ENCODE results near the gene CACNA2D3. TPM values are rescaled to one million over a fixed set of nuclear protein-coding genes. Genes with fewer than 3 reads are reported as not detected.

CACNA2D3 gene
- polyA plus RNA-seq, 1 donor from 2014 or later = 26.2 TPM

- Histone ChIP-seq H3K27me3 (ENCODE audit: insufficient read depth, low read depth, low read length) (no peaks in the 10 kb centered on the region), H3K79me2 (replicated peaks; ENCODE audit: insufficient read depth, low read length) (no peaks in the 10 kb centered on the region), H3K27ac (ENCODE audit: low read length) (no peak overlapping the region), H4K20me1 (ENCODE audit: insufficient read depth) (no peaks in the 10 kb centered on the region), H3K36me3 (ENCODE audit: insufficient read depth, low read length) (no peaks in the 10 kb centered on the region), H3F3A (ENCODE audit: insufficient read depth, low read length, poor library complexity, severe bottlenecking) (no peaks in the 10 kb centered on the region), H2AFZ (ENCODE audit: low read depth, low read length) (no peak overlapping the region), H3K9ac (ENCODE audit: low read length) (no peak overlapping the region), H3K9me2 (ENCODE audit: insufficient read depth, low read length) (no peaks in the 10 kb centered on the region), H3K4me3 (ENCODE audit: low read length) (no peak overlapping the region), H3K4me2 (ENCODE audit: low read length) (no peak overlapping the region), H3K9me3 (ENCODE audit: low read length) (no peaks in the 10 kb centered on the region)
- TF ChIP-seq CTCF (IDR thresholded peaks at IDR 0.05; ENCODE audit: poor library complexity, severe bottlenecking) (no peak), EZH2 (IDR thresholded peaks at IDR 0.05; ENCODE audit: borderline replicate concordance, insufficient read depth, low read length, poor library complexity, severe bottlenecking) (no peak), RAD21 (conservative IDR thresholded peaks at IDR 0.05) (no peak), TAF1 (IDR thresholded peaks at IDR 0.05; ENCODE audit: low read depth) (no peak), MXI1 (conservative IDR thresholded peaks at IDR 0.05; ENCODE audit: poor library complexity, severe bottlenecking) (no peak), SMC3 (conservative IDR thresholded peaks at IDR 0.05; ENCODE audit: poor library complexity) (no peak), POLR2AphosphoS5 (IDR thresholded peaks at IDR 0.05) (no peak)
Observed at GRCh38 chr3:54780336-54780735, 658.0 kb downstream of the CACNA2D3 start.

DNA sequence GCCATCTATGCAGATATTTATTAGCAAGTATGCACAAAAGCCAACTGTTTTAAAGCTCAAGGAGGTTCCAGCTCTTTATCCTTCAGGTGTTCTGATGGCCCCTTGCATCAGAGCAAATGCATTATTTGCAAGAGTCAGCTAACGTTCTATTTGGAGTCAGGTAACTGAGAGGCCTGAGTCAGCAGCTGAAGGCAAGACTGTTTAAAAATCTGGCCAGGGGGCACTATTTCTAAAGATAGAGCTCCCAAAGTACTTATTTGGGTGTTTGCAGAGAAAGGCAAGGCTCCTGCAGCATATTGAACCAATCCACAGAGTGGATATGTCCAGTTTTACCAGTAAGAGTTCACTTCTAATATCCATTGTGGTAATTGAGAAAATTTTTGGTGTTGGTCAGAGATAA lies 659.4 kb downstream of the CACNA2D3 start:
- H2AFZ ChIP-seq (ENCODE audit: low read depth, low read length) = no peak overlapping the region
- no peaks in the 10 kb centered on the region for H4K20me1 ChIP-seq (ENCODE audit: insufficient read depth)
- no peak for TF ChIP-seq SMC3 (conservative IDR thresholded peaks at IDR 0.05; ENCODE audit: poor library complexity)
- TF ChIP-seq, protein P1, sequence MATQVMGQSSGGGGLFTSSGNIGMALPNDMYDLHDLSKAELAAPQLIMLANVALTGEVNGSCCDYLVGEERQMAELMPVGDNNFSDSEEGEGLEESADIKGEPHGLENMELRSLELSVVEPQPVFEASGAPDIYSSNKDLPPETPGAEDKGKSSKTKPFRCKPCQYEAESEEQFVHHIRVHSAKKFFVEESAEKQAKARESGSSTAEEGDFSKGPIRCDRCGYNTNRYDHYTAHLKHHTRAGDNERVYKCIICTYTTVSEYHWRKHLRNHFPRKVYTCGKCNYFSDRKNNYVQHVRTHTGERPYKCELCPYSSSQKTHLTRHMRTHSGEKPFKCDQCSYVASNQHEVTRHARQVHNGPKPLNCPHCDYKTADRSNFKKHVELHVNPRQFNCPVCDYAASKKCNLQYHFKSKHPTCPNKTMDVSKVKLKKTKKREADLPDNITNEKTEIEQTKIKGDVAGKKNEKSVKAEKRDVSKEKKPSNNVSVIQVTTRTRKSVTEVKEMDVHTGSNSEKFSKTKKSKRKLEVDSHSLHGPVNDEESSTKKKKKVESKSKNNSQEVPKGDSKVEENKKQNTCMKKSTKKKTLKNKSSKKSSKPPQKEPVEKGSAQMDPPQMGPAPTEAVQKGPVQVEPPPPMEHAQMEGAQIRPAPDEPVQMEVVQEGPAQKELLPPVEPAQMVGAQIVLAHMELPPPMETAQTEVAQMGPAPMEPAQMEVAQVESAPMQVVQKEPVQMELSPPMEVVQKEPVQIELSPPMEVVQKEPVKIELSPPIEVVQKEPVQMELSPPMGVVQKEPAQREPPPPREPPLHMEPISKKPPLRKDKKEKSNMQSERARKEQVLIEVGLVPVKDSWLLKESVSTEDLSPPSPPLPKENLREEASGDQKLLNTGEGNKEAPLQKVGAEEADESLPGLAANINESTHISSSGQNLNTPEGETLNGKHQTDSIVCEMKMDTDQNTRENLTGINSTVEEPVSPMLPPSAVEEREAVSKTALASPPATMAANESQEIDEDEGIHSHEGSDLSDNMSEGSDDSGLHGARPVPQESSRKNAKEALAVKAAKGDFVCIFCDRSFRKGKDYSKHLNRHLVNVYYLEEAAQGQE (IDR thresholded peaks at IDR 0.05; ENCODE audit: borderline replicate concordance) = no peak
- no peak overlapping the region for H3K27ac ChIP-seq (ENCODE audit: low read length)
- H3K79me2 ChIP-seq (replicated peaks; ENCODE audit: insufficient read depth, low read length) = no peaks in the 10 kb centered on the region
- no peaks in the 10 kb centered on the region for H3K27me3 ChIP-seq (ENCODE audit: insufficient read depth, low read depth, low read length)
- no peaks in the 10 kb centered on the region for H3K9me3 ChIP-seq (ENCODE audit: low read length)
- no peaks in the 10 kb centered on the region for H3K9me2 ChIP-seq (ENCODE audit: insufficient read depth, low read length)
- no peaks in the 10 kb centered on the region for H3F3A ChIP-seq (ENCODE audit: insufficient read depth, low read length, poor library complexity, severe bottlenecking)
- no peak overlapping the region for H3K4me2 ChIP-seq (ENCODE audit: low read length)
- H3K9ac ChIP-seq (ENCODE audit: low read length) = no peak overlapping the region
- no peak overlapping the region for H3K4me3 ChIP-seq (ENCODE audit: low read length)
- no peaks in the 10 kb centered on the region for H3K36me3 ChIP-seq (ENCODE audit: insufficient read depth, low read length)

GRCh38 chr3:54783611-54784010 lies 661.3 kb downstream of the CACNA2D3 start:
- Histone ChIP-seq H3K9me2 (ENCODE audit: insufficient read depth, low read length) (no peaks in the 10 kb centered on the region), H3K9me3 (ENCODE audit: low read length) (peaks cover 5% of the 10 kb centered on the region), H4K20me1 (ENCODE audit: insufficient read depth) (no peaks in the 10 kb centered on the region), H3K4me2 (ENCODE audit: low read length) (no peak overlapping the region), H3F3A (ENCODE audit: insufficient read depth, low read length, poor library complexity, severe bottlenecking) (no peaks in the 10 kb centered on the region), H3K27ac (ENCODE audit: low read length) (no peak overlapping the region), H3K9ac (ENCODE audit: low read length) (no peak overlapping the region), H3K36me3 (ENCODE audit: insufficient read depth, low read length) (no peaks in the 10 kb centered on the region), H3K4me3 (ENCODE audit: low read length) (no peak overlapping the region), H3K79me2 (replicated peaks; ENCODE audit: insufficient read depth, low read length) (no peaks in the 10 kb centered on the region), H2AFZ (ENCODE audit: low read depth, low read length) (no peak overlapping the region), H3K27me3 (ENCODE audit: insufficient read depth, low read depth, low read length) (no peaks in the 10 kb centered on the region)
- TF ChIP-seq RAD21 (conservative IDR thresholded peaks at IDR 0.05) (no peak), SMC3 (conservative IDR thresholded peaks at IDR 0.05; ENCODE audit: poor library complexity) (no peak), MXI1 (conservative IDR thresholded peaks at IDR 0.05; ENCODE audit: poor library complexity, severe bottlenecking) (no peak), POLR2AphosphoS5 (IDR thresholded peaks at IDR 0.05) (no peak), TAF1 (IDR thresholded peaks at IDR 0.05; ENCODE audit: low read depth) (no peak), EZH2 (IDR thresholded peaks at IDR 0.05; ENCODE audit: borderline replicate concordance, insufficient read depth, low read length, poor library complexity, severe bottlenecking) (no peak), EP300 (conservative IDR thresholded peaks at IDR 0.05; ENCODE audit: poor library complexity, severe bottlenecking) (no peak), CTCF (IDR thresholded peaks at IDR 0.05; ENCODE audit: poor library complexity, severe bottlenecking) (no peak)
- TF ChIP-seq, protein P1 (IDR thresholded peaks at IDR 0.05; ENCODE audit: borderline replicate concordance) = no peak

All from neural cell (in vitro differentiated cells).